Activated naive CD8-positive, alpha-beta T cell (primary cell): ENCODE data around the gene HIBCH.
"Not testable (repeated sequence)": the region's sequence is repeated elsewhere in the genome, so short reads cannot be mapped to it uniquely, and the experiment has no call there.

ENCODE experiments used
- H3K27ac Mint-ChIP-seq: one replicate; pipeline ENCODE4 v1.8.0; 2021; ENCODE audit warnings: mixed read lengths
- H3K27me3 Mint-ChIP-seq: one replicate; pipeline ENCODE4 v1.8.0; 2021; ENCODE audit warnings: mixed read lengths
- H3K36me3 Mint-ChIP-seq: one replicate; pipeline ENCODE4 v1.8.0; 2021; ENCODE audit warnings: mixed read lengths
- H3K4me1 Mint-ChIP-seq: one replicate; pipeline ENCODE4 v1.8.0; 2021; ENCODE audit warnings: low read depth, mixed read lengths
- H3K4me3 Mint-ChIP-seq: one replicate; pipeline ENCODE4 v1.8.0; 2021; ENCODE audit warnings: mild to moderate bottlenecking, mixed read lengths
- H3K9me3 Mint-ChIP-seq: one replicate; pipeline ENCODE4 v1.8.0; 2021; ENCODE audit warnings: low read depth, mixed read lengths

The HIBCH gene

DNA sequence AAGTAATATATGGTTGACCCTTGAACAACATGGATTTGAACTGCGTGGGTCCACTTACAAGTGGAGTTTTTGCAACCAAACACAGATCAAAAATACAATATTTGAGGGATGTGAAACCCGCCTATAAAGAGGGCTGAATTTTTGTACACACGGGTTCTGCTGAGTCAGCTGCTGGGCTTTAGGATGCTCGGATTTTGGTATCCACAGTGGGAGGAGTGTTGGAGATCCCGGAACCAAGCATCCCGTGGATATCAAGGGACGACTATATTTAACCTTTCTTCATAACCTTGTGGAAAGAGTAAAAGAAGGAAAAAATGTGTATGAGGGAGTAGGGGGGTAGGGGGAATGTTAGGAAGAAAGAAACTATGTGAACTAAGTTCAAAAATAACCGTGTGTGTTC lies 13.8 kb upstream of the HIBCH start:
- H3K4me1 Mint-ChIP-seq = no peaks in the 10 kb centered on the region
- peaks cover 6% of the 10 kb centered on the region for H3K27me3 Mint-ChIP-seq

DNA sequence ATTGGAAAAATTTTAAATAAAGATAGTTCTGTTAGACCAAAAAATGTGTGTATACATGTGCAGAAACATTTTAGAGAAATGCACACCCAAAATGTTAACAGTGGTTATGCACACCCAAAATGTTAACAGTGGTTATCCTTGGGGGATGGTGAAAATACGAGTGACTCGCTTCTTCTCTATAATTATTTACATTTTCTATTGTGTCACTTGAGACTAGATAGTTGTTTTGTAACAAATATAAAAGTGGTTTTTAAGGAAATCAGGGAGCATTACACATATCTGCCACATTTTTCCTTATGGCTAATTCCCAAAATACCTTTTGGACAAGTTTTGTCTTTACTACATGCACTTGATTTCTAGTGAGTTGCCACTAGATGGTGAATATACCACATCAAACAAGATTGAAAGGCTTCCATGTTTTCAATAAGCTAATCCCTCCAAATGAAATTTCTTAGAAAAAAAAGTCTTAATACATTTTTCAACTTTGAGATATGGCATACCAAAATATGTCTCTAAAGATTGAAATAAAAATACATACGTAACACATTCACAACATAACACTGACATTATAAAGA lies 9.0 kb upstream of the HIBCH start:
- Mint-ChIP-seq H3K27me3 (peaks cover 14% of the 10 kb centered on the region), H3K9me3 (no peaks in the 10 kb centered on the region), H3K4me3 (no peak overlapping the region), H3K36me3 (no peaks in the 10 kb centered on the region), H3K27ac (no peak overlapping the region), H3K4me1 (no peaks in the 10 kb centered on the region)

More for the DNA sequence above, 13.8 kb upstream of the HIBCH start:
- H3K36me3 Mint-ChIP-seq = no peaks in the 10 kb centered on the region
- no peaks in the 10 kb centered on the region for H3K9me3 Mint-ChIP-seq
- H3K27ac Mint-ChIP-seq = no peak overlapping the region
- H3K4me3 Mint-ChIP-seq = no peak overlapping the region

DNA sequence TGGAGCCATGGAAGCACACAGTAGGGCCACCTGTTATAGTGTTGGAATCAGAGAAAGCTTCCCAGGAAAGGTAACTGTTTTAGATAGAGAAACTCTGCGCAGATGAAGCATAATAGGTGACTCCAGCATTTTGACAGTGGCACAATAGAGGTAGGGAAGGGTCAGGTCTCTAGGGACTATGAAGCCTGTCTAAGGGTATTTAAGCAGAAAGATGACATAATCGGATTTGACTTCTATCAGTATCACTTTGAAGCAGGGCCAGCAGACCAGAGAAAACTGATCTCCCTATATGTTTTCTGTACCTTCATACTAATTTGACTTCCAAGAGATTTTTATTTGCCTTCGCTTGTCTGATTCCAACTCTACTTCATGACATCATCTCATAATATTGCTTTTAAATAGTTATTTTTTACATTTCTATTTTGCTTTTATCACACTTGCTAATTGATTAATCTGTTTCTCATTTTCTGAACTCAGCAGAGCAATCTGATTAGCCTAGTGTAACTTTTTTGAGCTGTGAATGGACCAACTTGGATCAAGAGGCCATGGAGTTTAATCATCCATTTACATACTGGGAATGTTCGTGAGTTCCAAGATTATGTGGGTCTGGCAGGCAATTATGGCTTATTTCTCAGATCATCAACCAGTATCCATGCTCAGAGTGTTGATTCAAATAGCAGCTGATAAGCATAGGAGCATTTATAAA lies 8.4 kb upstream of the HIBCH start:
- peaks cover 14% of the 10 kb centered on the region for H3K27me3 Mint-ChIP-seq
- no peak overlapping the region for H3K4me3 Mint-ChIP-seq
- H3K27ac Mint-ChIP-seq = no peak overlapping the region
- H3K4me1 Mint-ChIP-seq = no peaks in the 10 kb centered on the region
- no peaks in the 10 kb centered on the region for H3K9me3 Mint-ChIP-seq
- no peaks in the 10 kb centered on the region for H3K36me3 Mint-ChIP-seq

- H3K27me3 Mint-ChIP-seq = peaks cover 14% of the 10 kb centered on the region
- no peak overlapping the region for H3K27ac Mint-ChIP-seq
- no peaks in the 10 kb centered on the region for H3K9me3 Mint-ChIP-seq
- no peak overlapping the region for H3K4me3 Mint-ChIP-seq
- no peaks in the 10 kb centered on the region for H3K36me3 Mint-ChIP-seq
- H3K4me1 Mint-ChIP-seq = peaks cover 4% of the 10 kb centered on the region
Measured at GRCh38 chr2:190325588-190325987, 6.0 kb upstream of the HIBCH start.

- Mint-ChIP-seq H3K4me1 (peaks cover 24% of the 10 kb centered on the region), H3K36me3 (no peaks in the 10 kb centered on the region)
Measured at GRCh38 chr2:190323406-190323805, 3.8 kb upstream of the HIBCH start.

GRCh38 chr2:190320696-190321095 lies 1.1 kb upstream of the HIBCH start:
- Mint-ChIP-seq H3K4me1 (peaks cover 40% of the 10 kb centered on the region), H3K4me3 (peak overlapping the region; percentile 96), H3K27me3 (peaks cover 2% of the 10 kb centered on the region), H3K9me3 (no peaks in the 10 kb centered on the region), H3K27ac (peak overlapping the region; percentile 94), H3K36me3 (no peaks in the 10 kb centered on the region)

More at GRCh38 chr2:190323406-190323805, 3.8 kb upstream of the HIBCH start:
- peaks cover 8% of the 10 kb centered on the region for H3K27me3 Mint-ChIP-seq
- no peak overlapping the region for H3K27ac Mint-ChIP-seq
- H3K9me3 Mint-ChIP-seq = no peaks in the 10 kb centered on the region
- no peak overlapping the region for H3K4me3 Mint-ChIP-seq

- Mint-ChIP-seq H3K4me1 (peaks cover 49% of the 10 kb centered on the region), H3K4me3 (peak overlapping the region; percentile 96), H3K27ac (peak overlapping the region; percentile 94), H3K36me3 (no peaks in the 10 kb centered on the region), H3K9me3 (no peaks in the 10 kb centered on the region), H3K27me3 (no peaks in the 10 kb centered on the region)
Measured at GRCh38 chr2:190318931-190319554, 583 bp downstream of the HIBCH start.

DNA sequence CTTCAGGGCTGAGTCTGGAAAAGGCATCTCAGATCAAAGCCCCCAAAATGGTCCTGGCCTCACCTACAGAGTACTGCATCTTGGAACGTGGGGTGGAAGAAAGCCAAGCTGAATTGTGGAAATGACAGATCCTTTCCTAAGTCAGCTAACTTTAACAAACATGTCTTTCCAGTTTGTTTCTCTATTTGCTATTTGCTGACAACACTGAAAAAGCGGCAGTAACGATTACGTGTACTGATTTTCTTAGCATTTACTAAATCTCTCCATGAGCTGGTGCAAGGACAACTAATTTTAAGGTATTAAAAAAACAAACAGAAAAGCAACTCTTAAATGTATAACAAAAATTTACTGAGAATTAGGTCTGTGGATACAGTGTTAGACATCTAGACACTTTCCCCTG lies 1.1 kb downstream of the HIBCH start:
- Mint-ChIP-seq H3K4me3 (peak overlapping the region; percentile 96), H3K4me1 (peaks cover 49% of the 10 kb centered on the region), H3K27me3 (no peaks in the 10 kb centered on the region), H3K9me3 (no peaks in the 10 kb centered on the region), H3K27ac (peak overlapping the region; percentile 12), H3K36me3 (no peaks in the 10 kb centered on the region)

DNA sequence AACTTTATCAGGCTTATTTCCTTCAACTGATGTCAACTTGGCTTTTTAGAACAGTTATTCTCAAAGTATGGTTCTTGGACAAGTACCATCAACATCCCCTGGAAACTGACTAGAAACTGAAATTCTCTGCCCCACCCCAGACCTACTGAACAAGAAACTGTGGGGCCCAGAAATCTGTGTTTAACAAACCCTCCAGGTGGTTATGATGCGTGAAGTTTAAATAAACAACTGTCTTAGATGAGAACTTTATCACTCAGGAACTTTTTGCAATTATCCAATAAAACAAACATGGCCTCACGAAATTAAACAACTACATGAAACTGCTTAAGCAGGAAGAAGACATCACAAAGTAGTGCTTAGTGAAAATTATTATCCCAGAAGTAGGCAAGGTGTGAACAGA lies 4.4 kb downstream of the HIBCH start:
- Mint-ChIP-seq H3K27ac (no peak overlapping the region), H3K36me3 (peaks cover 9% of the 10 kb centered on the region), H3K27me3 (no peaks in the 10 kb centered on the region), H3K9me3 (no peaks in the 10 kb centered on the region), H3K4me3 (peak overlapping the region; percentile 48), H3K4me1 (peaks cover 51% of the 10 kb centered on the region)

GRCh38 chr2:190313880-190314279 lies 5.7 kb downstream of the HIBCH start:
- Mint-ChIP-seq H3K27me3 (no peaks in the 10 kb centered on the region), H3K27ac (no peak overlapping the region), H3K36me3 (peaks cover 12% of the 10 kb centered on the region), H3K4me1 (peaks cover 42% of the 10 kb centered on the region), H3K9me3 (no peaks in the 10 kb centered on the region), H3K4me3 (no peak overlapping the region)

- H3K36me3 Mint-ChIP-seq = peaks cover 12% of the 10 kb centered on the region
- H3K4me1 Mint-ChIP-seq = peaks cover 37% of the 10 kb centered on the region
- H3K4me3 Mint-ChIP-seq, H3K9me3 Mint-ChIP-seq, H3K27me3 Mint-ChIP-seq, H3K27ac Mint-ChIP-seq: not testable (repeated sequence)
Measured at GRCh38 chr2:190312635-190313025, 7.0 kb downstream of the HIBCH start.

GRCh38 chr2:190311893-190312634 lies 7.6 kb downstream of the HIBCH start:
- Mint-ChIP-seq H3K4me1 (peaks cover 32% of the 10 kb centered on the region), H3K4me3 (no peak overlapping the region), H3K9me3 (no peaks in the 10 kb centered on the region), H3K27me3 (no peaks in the 10 kb centered on the region), H3K27ac (no peak overlapping the region), H3K36me3 (peaks cover 13% of the 10 kb centered on the region)

GRCh38 chr2:190308031-190308430 lies 11.6 kb downstream of the HIBCH start:
- Mint-ChIP-seq H3K27ac (no peak overlapping the region), H3K9me3 (no peaks in the 10 kb centered on the region), H3K4me3 (no peak overlapping the region), H3K4me1 (peaks cover 19% of the 10 kb centered on the region), H3K27me3 (no peaks in the 10 kb centered on the region), H3K36me3 (peaks cover 21% of the 10 kb centered on the region)

DNA sequence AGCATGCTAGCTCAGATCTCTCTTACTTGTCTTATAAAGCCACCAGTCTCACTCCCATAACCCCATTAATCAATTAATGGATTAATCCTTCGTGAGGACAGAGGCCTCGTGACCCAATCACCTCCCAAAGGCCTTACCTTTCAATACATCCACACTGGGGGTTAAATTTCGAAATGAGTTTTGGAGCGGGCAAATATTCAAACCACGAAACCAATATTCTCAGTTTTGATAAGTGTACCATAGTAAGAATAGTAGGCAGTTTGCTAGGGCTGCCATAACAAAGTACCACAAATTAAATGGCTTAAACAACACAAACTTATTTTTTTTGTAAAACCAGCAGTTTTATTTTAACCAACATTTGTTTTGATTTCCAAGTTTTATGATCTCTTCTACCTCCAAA lies 15.2 kb downstream of the HIBCH start:
- Mint-ChIP-seq H3K4me3 (no peak overlapping the region), H3K9me3 (no peaks in the 10 kb centered on the region), H3K36me3 (peaks cover 35% of the 10 kb centered on the region), H3K27me3 (no peaks in the 10 kb centered on the region), H3K27ac (no peak overlapping the region), H3K4me1 (peaks cover 11% of the 10 kb centered on the region)

DNA sequence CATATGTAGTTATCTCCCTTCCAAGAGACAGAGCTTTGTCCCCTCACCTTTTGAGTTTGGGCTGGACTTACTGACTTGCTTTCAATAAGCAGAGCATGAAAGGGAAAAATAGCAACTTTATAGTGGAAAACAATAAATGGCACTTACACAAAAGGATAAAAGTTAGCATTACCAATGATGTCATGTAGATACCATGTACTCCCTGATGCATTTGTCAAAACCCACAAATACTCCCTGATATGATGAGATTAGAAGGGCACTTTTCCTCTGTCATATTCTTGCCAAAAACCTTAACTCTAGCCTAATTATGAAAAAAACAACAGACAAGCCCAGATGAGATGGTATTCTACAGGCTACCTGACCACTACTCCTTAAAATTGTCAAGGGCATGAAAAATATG lies 16.0 kb downstream of the HIBCH start:
- H3K4me1 Mint-ChIP-seq = peaks cover 11% of the 10 kb centered on the region
- peak overlapping the region; percentile 5 for H3K27ac Mint-ChIP-seq
- no peak overlapping the region for H3K4me3 Mint-ChIP-seq
- peaks cover 37% of the 10 kb centered on the region for H3K36me3 Mint-ChIP-seq
- H3K27me3 Mint-ChIP-seq = no peaks in the 10 kb centered on the region
- no peaks in the 10 kb centered on the region for H3K9me3 Mint-ChIP-seq
